GM12878 (cell line): Measurements from ENCODE around the gene ST13. TPM values are rescaled to one million over a fixed set of nuclear protein-coding genes. Genes with fewer than 3 reads are reported as not detected.

Experiments
- ATAC-seq: fragments of 200-7000 bp; cut with Tn5 transposase; 3 replicates; pipeline ENCODE4 v1.9.1; 2020; ENCODE audit warnings: mild to moderate bottlenecking, moderate library complexity
- BruUV-seq: library from RNA; stranded (reverse); fragments of 400-500 nt; replicated peaks from 2 replicates; lab custom pipeline; 2021; lab: Mats Ljungman, UMichigan
- CTCF ChIA-PET: fragments of 300-600 bp; sonication (Branson Sonifier 250); formaldehyde crosslinking; extraction: SDS; loops from one replicate; lab custom pipeline; 2021; ENCODE audit warnings: inconsistent platforms; lab: Yijun Ruan, JAX
- POLR2A ChIA-PET: fragments of 350-600 bp; formaldehyde crosslinking; extraction: SDS; loops from one replicate; lab custom pipeline; 2021; ENCODE audit warnings: inconsistent platforms; lab: Charles Lee
- RAD21 ChIA-PET: fragments of 300-600 bp; sonication (Branson Sonifier 250); formaldehyde crosslinking; loops from one replicate; lab custom pipeline; 2023; ENCODE audit warnings: antibody characterized with exemption; ENCODE audit not compliant: unreplicated experiment; lab: Charles Lee
- SMC1A ChIA-PET: fragments of 300-600 bp; sonication (Branson Sonifier 250); formaldehyde crosslinking; loops from one replicate; lab custom pipeline; 2023; ENCODE audit not compliant: unreplicated experiment, uncharacterized antibody; lab: Charles Lee
- DNase-seq: peaks from one replicate; pipeline ENCODE4 v3.0.0-alpha.2; 2011; ENCODE audit warnings: low read depth, low spot score
- FAIRE-seq: peaks from 3 replicates; lab custom pipeline; 2011; peaks lifted over from hg19 to GRCh38; lab: Jason Lieb, UNC
- H2AFZ ChIP-seq: 2 replicates; pipeline ENCODE4 v1.6.0; 2011; ENCODE audit warnings: low read depth, low read length, control low read depth; ENCODE audit not compliant: control insufficient read depth
- H3K27ac ChIP-seq: 2 replicates; pipeline ENCODE4 v1.5.1; 2011; ENCODE audit warnings: control low read depth; ENCODE audit not compliant: control insufficient read depth, insufficient read depth
- H3K27me3 ChIP-seq, 2 experiments: replicated peaks in 1 of 2; 2 replicates each; pipeline versions ENCODE4 v1.6.0 to v1.6.1; 2011; ENCODE audit warnings: low read length in 1 of 2; ENCODE audit not compliant: control insufficient read depth in 2 of 2, insufficient read depth in 2 of 2
- H3K36me3 ChIP-seq, 2 experiments: 2 replicates each; pipeline ENCODE4 v1.5.1; 2011; ENCODE audit warnings: low read length in 1 of 2; ENCODE audit not compliant: control insufficient read depth in 2 of 2, insufficient read depth in 2 of 2
- H3K4me1 ChIP-seq: 2 replicates; pipeline ENCODE4 v1.6.1; 2011; ENCODE audit warnings: mild to moderate bottlenecking, low read length, moderate library complexity, mixed read lengths; ENCODE audit not compliant: control insufficient read depth, insufficient read depth
- H3K4me2 ChIP-seq: 2 replicates; pipeline ENCODE4 v1.6.0; 2011; ENCODE audit warnings: control low read depth; ENCODE audit not compliant: control insufficient read depth, insufficient read depth
- H3K4me3 ChIP-seq: fragments of 200-600 bp; sonication (generic); 2 replicates; pipeline ENCODE4 v1.5.1; 2016
- H3K79me2 ChIP-seq: 2 replicates; pipeline ENCODE4 v1.6.0; 2011; ENCODE audit warnings: low read length; ENCODE audit not compliant: control insufficient read depth, insufficient read depth
- H3K9ac ChIP-seq: 2 replicates; pipeline ENCODE4 v1.8.0; 2011; ENCODE audit warnings: low read length, control low read depth, mixed read lengths; ENCODE audit not compliant: control insufficient read depth, insufficient read depth
- H3K9me3 ChIP-seq: replicated peaks from 3 replicates; pipeline ENCODE4 v1.5.1; 2011; ENCODE audit warnings: mild to moderate bottlenecking, low read length; ENCODE audit not compliant: control insufficient read depth, insufficient read depth
- H4K20me1 ChIP-seq: 2 replicates; pipeline ENCODE4 v1.6.0; 2011; ENCODE audit not compliant: control insufficient read depth, insufficient read depth
- EED ChIP-seq: sonication (generic); IDR thresholded peaks from 2 replicates; pipeline ENCODE4 v1.6.1; 2016; ENCODE audit warnings: antibody characterized with exemption, low read depth
- IRF3 ChIP-seq: fragments of 450-650 bp; IDR thresholded peaks from 2 replicates; pipeline ENCODE4 v1.6.1; 2014; ENCODE audit warnings: mild to moderate bottlenecking
- MXI1 ChIP-seq: fragments of 150-350 bp; IDR thresholded peaks from 2 replicates; pipeline ENCODE4 v1.6.1; 2011; ENCODE audit warnings: low read depth, mild to moderate bottlenecking, inconsistent platforms, low read length, improper control_type of control experiment
- SPI1 ChIP-seq: IDR thresholded peaks from 2 replicates; pipeline ENCODE4 v1.6.1; 2011; ENCODE audit warnings: low read depth, mild to moderate bottlenecking, low read length, moderate library complexity, borderline replicate concordance; ENCODE audit not compliant: insufficient read depth
- WGBS: methylation state at CpG from one replicate; pipeline ENCODE4 v1.1.6; 2016; ENCODE audit warnings: low lambda C conversion rate; ENCODE audit not compliant: insufficient replicate concordance, insufficient coverage; ENCODE audit errors: missing lambda C conversion rate; 5-methylcytosine and 5-hydroxymethylcytosine counted together
- in situ Hi-C: fragments of 300-500 bp; cut with MboI; formaldehyde crosslinking; loops from 9 replicates; pipeline ENCODE4 v1.14.3; 2018; ENCODE audit warnings: mixed read lengths
- intact Hi-C: fragments of 100-400 bp; cut with micrococcal nuclease; formaldehyde crosslinking; loops from one replicate; pipeline ENCODE4 v1.14.2; 2022; ENCODE audit not compliant: unreplicated experiment
- polyA plus RNA-seq, 11 experiments: library from polyadenylated mRNA; depleted of rRNA in 4 of 11; unstranded in 6 of 11; stranded (reverse) in 5 of 11; fragments of >200 nt; fragmentation: Nextera tagmentation in 4 of 11; fragmentation: Illumina TruSeq in 1 of 11; extraction: Ambion mirVana in 4 of 11; extraction: Trizol in 1 of 11; gene quantifications; 1 replicate in 1 of 11; 2 replicates in 10 of 11; pipeline versions ENCODE4 v1.2.1 to v1.2.3, GENCODE V29; 2011 to 2016; ENCODE audit warnings: inconsistent platforms in 2 of 11, missing spikeins in 2 of 11, low read depth in 1 of 11
- total RNA-seq, 4 experiments: library from RNA; depleted of rRNA in 3 of 4; stranded (reverse); fragments of >200 nt in 3 of 4; fragmentation: Illumina TruSeq in 1 of 4; extraction: Trizol in 1 of 4; gene quantifications; 2 replicates each; pipeline versions ENCODE4 v1.2.1 to v1.2.3, GENCODE V29; 2013 to 2021
- TF ChIP-seq, protein P1 (sequence below): fragments of 450-650 bp; IDR thresholded peaks from 2 replicates; pipeline ENCODE4 v1.6.1; 2016; ENCODE audit warnings: mild to moderate bottlenecking

Gene ST13
- total and polyA plus RNA-seq, 10 of the 15 experiments (the other 5 are each of a cell fraction or from before 2014, with no cell fraction given), result 52.5 to 286 (median 181) TPM

DNA sequence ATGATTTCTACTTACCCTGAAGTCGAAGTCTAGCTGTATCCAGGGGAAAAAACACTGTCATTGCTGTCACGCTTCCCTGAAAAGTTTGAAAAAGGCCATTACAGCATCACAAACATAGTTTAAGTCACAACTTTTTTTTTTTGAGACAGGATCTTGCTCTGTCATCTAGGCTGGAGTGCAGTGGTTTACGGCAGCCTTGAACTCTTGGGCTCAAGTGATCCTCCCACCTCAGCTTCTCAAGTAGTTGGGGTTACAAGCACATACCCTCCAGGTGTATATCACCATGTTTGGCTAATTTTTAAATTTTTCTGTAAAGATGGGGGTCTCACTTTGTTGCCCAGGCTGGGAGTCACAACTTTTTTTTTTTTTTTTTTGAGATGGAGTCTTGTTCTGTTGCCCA lies 57.4 kb downstream of the ST13 start:
- FAIRE-seq, result no peak
- H3K27me3 ChIP-seq, result no peaks in the 10 kb centered on the region
- CTCF ChIA-PET, result no interaction called here
- H3K4me2 ChIP-seq, result no peak overlapping the region
- H2AFZ ChIP-seq, result no peak overlapping the region
- H3K4me3 ChIP-seq, result no peak overlapping the region
- WGBS, result 92% methylated on average over 3 of the region's 3 CpGs
- SMC1A ChIA-PET, result interaction anchor here (0.6 kb wide), 1 partner anchor 70 kb away, joined by 3 read pairs; no protein-coding TSS in a partner anchor
- in situ Hi-C loops (no loop called here), intact Hi-C loops (no loop called here)
- H3K27ac ChIP-seq, result no peak overlapping the region
- RAD21 ChIA-PET, result no interaction called here
- no peaks in the 10 kb centered on the region for H3K9me3 ChIP-seq
- no peak for DNase-seq
- BruUV-seq, result no TSS peak
- ATAC-seq, result no peak
- H4K20me1 ChIP-seq, result no peaks in the 10 kb centered on the region
- TF ChIP-seq, protein P1, sequence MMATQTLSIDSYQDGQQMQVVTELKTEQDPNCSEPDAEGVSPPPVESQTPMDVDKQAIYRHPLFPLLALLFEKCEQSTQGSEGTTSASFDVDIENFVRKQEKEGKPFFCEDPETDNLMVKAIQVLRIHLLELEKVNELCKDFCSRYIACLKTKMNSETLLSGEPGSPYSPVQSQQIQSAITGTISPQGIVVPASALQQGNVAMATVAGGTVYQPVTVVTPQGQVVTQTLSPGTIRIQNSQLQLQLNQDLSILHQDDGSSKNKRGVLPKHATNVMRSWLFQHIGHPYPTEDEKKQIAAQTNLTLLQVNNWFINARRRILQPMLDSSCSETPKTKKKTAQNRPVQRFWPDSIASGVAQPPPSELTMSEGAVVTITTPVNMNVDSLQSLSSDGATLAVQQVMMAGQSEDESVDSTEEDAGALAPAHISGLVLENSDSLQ, result no peak
- TF ChIP-seq MXI1 (no peak), SPI1 (no peak), EED (no peak), IRF3 (no peak)
- H3K79me2 ChIP-seq, result peaks cover 12% of the 10 kb centered on the region
- peaks cover 2% of the 10 kb centered on the region; the same call in 1 of the 2 replicates for H3K4me1 ChIP-seq
- POLR2A ChIA-PET, result interaction anchor here (0.7 kb wide), 1 partner anchor 11 kb away, joined by 4 read pairs; no protein-coding TSS in a partner anchor
- H3K36me3 ChIP-seq, result peaks cover 0 to 11% of the 10 kb centered on the region in 2 experiments; a peak in 3 of 4 replicates
- H3K9ac ChIP-seq, result no peak overlapping the region
